KMS-11 (cell line): ENCODE measurements around the gene ARHGAP22.

ENCODE experiments used
- H2AFZ ChIP-seq: fragments of 200-600 bp; sonication (generic); 2 replicates; pipeline ENCODE4 v1.6.1; 2016; ENCODE audit warnings: antibody characterized with exemption, mixed run types, low read depth
- H3K27ac ChIP-seq: fragments of 200-600 bp; sonication (generic); 2 replicates; pipeline ENCODE4 v1.6.1; 2016; ENCODE audit warnings: mild to moderate bottlenecking, mixed run types
- H3K27me3 ChIP-seq: fragments of 200-600 bp; sonication (generic); 2 replicates; pipeline ENCODE4 v1.6.1; 2017; ENCODE audit warnings: mild to moderate bottlenecking, low read depth, mixed run types, moderate library complexity; ENCODE audit not compliant: insufficient read depth
- H3K36me3 ChIP-seq: fragments of 200-600 bp; sonication (generic); 2 replicates; pipeline ENCODE4 v1.6.1; 2017; ENCODE audit warnings: mild to moderate bottlenecking, mixed run types; ENCODE audit not compliant: insufficient read depth
- H3K4me1 ChIP-seq: fragments of 200-600 bp; sonication (generic); 2 replicates; pipeline ENCODE4 v1.6.1; 2016; ENCODE audit warnings: mild to moderate bottlenecking, low read depth, mixed run types; ENCODE audit not compliant: poor library complexity, severe bottlenecking
- H3K4me2 ChIP-seq: fragments of 200-600 bp; sonication (generic); 2 replicates; pipeline ENCODE4 v1.7.0; 2016; ENCODE audit warnings: mild to moderate bottlenecking, mixed run types
- H3K4me3 ChIP-seq: fragments of 200-600 bp; sonication (generic); IDR thresholded peaks from 2 replicates; pipeline ENCODE4 v1.6.1; 2017; ENCODE audit warnings: low read depth, low read length, mixed read lengths; ENCODE audit not compliant: insufficient read depth
- H3K79me2 ChIP-seq: fragments of 200-600 bp; sonication (generic); 2 replicates; pipeline ENCODE4 v1.6.1; 2016; ENCODE audit warnings: low read depth, mixed run types; ENCODE audit not compliant: insufficient read depth
- H3K9ac ChIP-seq: fragments of 200-600 bp; sonication (generic); 2 replicates; pipeline ENCODE4 v1.6.1; 2016; ENCODE audit warnings: mild to moderate bottlenecking, mixed run types
- H4K20me1 ChIP-seq: fragments of 200-600 bp; sonication (generic); 2 replicates; pipeline ENCODE4 v1.6.1; 2016; ENCODE audit warnings: mild to moderate bottlenecking, mixed run types; ENCODE audit not compliant: insufficient read depth
- TF ChIP-seq, protein P1 (sequence below): fragments of 200-600 bp; sonication (generic); conservative IDR thresholded peaks from 2 replicates; pipeline ENCODE4 v1.6.1; 2017; ENCODE audit warnings: low read depth, mild to moderate bottlenecking, antibody characterized with exemption, low read length, moderate library complexity, mixed read lengths

ARHGAP22 gene

DNA sequence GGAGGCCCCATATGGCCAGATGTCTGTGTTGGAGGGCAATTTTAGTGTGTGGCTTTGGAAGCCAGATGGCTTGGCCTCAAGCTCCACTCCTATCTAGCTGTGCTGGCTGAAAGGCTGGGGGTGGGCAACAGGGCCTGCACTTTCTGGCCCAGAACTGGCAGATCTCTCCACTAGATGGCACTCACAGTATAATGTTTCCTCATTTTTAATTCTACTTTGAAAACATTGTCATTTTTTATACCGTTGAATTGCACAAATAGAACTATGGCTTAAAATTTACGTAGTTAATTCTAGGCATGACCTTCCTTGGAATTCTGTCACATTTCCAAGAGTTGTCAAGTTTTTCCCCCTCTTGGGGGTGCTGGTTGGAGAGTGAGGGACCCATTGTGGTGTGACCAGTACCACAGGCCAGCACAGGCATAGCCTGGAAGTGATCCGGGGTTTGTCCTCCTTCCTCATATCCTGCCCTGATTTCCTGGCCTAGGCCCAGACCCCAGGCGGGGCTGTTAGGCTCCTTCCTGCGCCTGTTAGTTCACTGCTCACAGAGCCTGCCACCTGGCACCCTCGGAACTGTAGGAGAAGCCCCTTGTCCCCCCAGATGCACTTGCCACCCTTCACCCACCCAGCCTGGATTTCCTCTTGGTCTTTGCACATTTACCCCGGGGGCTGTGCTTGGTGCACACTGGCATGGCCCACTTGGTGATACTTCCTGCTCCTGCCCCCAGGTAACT lies 52.8 kb downstream of the ARHGAP22 start:
- no peaks in the 10 kb centered on the region for H3K27me3 ChIP-seq
- H3K27ac ChIP-seq, result no peak overlapping the region
- H3K79me2 ChIP-seq, result no peaks in the 10 kb centered on the region
- no peaks in the 10 kb centered on the region for H4K20me1 ChIP-seq
- H3K9ac ChIP-seq, result no peak overlapping the region
- no peak overlapping the region for H3K4me3 ChIP-seq
- H3K36me3 ChIP-seq, result no peaks in the 10 kb centered on the region
- H2AFZ ChIP-seq, result no peak overlapping the region
- TF ChIP-seq, protein P1, sequence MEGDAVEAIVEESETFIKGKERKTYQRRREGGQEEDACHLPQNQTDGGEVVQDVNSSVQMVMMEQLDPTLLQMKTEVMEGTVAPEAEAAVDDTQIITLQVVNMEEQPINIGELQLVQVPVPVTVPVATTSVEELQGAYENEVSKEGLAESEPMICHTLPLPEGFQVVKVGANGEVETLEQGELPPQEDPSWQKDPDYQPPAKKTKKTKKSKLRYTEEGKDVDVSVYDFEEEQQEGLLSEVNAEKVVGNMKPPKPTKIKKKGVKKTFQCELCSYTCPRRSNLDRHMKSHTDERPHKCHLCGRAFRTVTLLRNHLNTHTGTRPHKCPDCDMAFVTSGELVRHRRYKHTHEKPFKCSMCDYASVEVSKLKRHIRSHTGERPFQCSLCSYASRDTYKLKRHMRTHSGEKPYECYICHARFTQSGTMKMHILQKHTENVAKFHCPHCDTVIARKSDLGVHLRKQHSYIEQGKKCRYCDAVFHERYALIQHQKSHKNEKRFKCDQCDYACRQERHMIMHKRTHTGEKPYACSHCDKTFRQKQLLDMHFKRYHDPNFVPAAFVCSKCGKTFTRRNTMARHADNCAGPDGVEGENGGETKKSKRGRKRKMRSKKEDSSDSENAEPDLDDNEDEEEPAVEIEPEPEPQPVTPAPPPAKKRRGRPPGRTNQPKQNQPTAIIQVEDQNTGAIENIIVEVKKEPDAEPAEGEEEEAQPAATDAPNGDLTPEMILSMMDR, result peak; percentile 78
- peaks cover 11% of the 10 kb centered on the region for H3K4me1 ChIP-seq
- H3K4me2 ChIP-seq, result no peak overlapping the region

DNA sequence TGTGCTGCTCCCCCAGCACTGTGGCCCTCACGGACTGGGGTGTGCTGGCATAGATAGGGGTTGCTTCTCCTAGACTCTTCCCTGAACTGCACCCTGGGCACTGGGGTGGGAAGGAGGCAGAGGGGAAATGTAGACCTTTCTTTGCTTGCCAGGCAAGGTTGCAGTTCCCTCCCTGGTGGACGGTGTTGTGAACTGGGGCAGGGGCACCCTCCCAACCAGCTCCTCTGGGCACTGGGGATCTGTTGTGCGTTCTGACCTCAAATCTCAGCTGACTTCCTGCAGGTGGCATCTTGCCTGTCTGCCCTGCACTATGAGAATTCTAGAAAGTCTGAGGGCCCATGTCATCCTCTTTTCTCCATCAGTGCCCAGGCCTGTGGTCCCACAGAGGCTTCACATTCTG lies 53.9 kb downstream of the ARHGAP22 start:
- H3K4me1 ChIP-seq, result peaks cover 11% of the 10 kb centered on the region
- no peak overlapping the region for H3K4me3 ChIP-seq

DNA sequence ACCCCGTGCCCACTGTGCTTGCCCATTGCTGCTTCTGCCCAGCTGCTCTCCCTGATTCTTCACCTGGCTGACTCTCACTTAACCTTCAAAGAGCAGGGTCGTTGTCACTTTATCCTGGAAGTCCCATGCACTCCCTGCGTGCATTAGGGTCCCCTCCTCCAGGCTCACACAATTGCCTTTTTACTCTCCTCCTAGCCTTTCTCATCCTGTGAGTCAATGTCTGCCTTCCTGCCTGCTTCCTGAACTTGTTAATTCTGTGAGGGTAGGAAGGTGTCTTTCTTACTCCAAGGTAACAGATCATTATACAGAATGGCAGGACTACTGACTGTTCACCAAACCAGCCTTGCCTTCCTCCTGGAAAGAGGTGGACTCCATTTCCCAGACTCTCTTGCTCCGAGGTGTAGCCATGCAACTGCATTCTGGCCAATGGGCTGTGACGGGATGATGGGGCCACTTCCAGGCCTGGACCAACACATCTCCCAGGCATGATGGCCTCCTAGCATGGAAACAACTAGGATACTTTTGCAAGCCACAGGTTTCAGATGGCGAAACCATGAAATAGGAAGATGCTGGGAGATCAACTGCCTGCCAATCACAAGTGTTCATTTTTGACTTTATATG lies 54.7 kb downstream of the ARHGAP22 start:
- Histone ChIP-seq H3K27me3 (no peaks in the 10 kb centered on the region), H2AFZ (no peak overlapping the region), H3K36me3 (no peaks in the 10 kb centered on the region), H3K27ac (no peak overlapping the region), H3K9ac (no peak overlapping the region), H3K4me3 (no peak overlapping the region), H4K20me1 (no peaks in the 10 kb centered on the region), H3K79me2 (no peaks in the 10 kb centered on the region), H3K4me1 (peaks cover 11% of the 10 kb centered on the region), H3K4me2 (no peak overlapping the region)
- TF ChIP-seq, protein P1, result no peak

More for the DNA sequence above, 53.9 kb downstream of the ARHGAP22 start:
- Histone ChIP-seq H3K27ac (no peak overlapping the region), H3K79me2 (no peaks in the 10 kb centered on the region), H3K4me2 (no peak overlapping the region), H3K27me3 (no peaks in the 10 kb centered on the region), H3K36me3 (no peaks in the 10 kb centered on the region), H4K20me1 (no peaks in the 10 kb centered on the region), H3K9ac (no peak overlapping the region), H2AFZ (no peak overlapping the region)
- TF ChIP-seq, protein P1, result no peak

DNA sequence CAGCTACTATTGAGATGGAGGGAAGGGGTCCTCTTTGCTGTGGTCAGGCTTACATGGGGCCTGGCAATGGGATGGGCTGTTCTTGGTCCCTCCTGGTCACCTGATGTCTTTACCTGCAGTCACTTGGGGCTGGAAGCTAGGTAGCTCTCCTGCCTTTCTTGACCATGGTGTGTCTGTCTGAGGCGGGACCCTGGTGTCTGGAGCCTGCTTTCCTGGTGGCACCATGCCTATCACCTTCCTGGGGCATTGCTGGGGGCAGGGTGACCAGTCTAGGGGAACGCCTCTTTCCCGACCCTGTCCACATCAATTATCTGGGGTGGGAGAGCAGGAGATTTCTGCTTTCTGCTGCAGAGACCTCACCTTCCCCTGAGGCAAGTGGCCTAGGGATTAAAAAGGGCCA lies 55.6 kb downstream of the ARHGAP22 start:
- Histone ChIP-seq H3K36me3 (no peaks in the 10 kb centered on the region), H3K4me1 (peaks cover 11% of the 10 kb centered on the region), H4K20me1 (no peaks in the 10 kb centered on the region), H3K27ac (no peak overlapping the region), H2AFZ (no peak overlapping the region), H3K4me3 (no peak overlapping the region), H3K4me2 (no peak overlapping the region), H3K27me3 (no peaks in the 10 kb centered on the region), H3K9ac (no peak overlapping the region), H3K79me2 (no peaks in the 10 kb centered on the region)
- TF ChIP-seq, protein P1, result no peak
